ENCODE results near the gene SHISA7.

Gene SHISA7

DNA sequence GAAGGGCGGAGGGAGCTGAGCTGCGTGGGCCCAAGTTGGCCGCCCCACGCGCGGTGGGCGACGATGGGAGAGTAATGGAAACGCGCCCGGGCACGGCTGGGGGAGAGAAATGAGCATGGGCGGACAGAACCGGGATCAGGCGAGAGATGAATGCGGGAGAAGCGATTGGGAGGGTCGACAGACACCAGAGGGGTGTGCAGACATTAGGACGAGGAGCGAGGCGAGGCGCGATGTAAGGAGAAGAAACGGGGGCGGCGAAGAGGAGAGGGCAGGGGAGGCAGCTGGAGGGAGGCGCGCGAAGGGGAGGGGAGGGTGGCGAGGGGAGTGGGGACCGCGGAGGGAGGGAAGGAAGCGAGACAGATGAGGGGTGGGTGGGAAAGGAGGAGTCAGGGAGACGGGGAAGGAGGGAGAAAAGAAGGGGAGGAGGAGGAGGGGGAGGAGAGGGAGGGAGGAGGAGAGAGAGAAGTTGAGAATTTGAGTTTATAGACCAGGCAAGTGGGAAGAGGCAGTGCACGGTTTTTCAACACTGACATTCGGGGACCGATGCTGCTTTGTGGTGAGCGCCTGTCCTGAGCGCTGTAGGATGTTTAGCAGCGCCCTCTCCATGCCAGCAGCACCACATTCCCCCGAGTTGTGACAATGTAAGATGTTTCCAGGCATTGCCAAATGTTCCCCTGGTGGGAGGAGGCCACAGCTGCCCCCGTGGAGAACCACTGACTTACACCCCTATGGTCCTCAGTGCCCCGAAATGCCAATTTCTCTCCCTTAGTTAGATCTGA is at the start of gene SHISA7:
Gene SHISA7 (minus strand): TSS at position 256 of the 779 bp plus-strand sequence. CDS start 437 bp downstream, outside the sequence.
- Histone ChIP-seq H3K27ac (ENCODE audit: low read length) (no peak within 1 kb of the TSS), H3K27me3 (ENCODE audit: control insufficient read depth, insufficient read depth, low read length) (peaks cover 98% of the 10 kb centered on the region), H3K9ac (ENCODE audit: low read length) (no peak within 1 kb of the TSS), H3K4me1 (ENCODE audit: control insufficient read depth, low read depth, low read length) (peaks cover 12% of the 10 kb centered on the region), H3K9me3 (ENCODE audit: control insufficient read depth, low read depth, low read length) (no peaks in the 10 kb centered on the region), H3K4me3 (ENCODE audit: low read length) (peak within 1 kb of the TSS; percentile 24), H3K36me3 (ENCODE audit: control insufficient read depth, low read depth, low read length) (no peaks in the 10 kb centered on the region)

DNA sequence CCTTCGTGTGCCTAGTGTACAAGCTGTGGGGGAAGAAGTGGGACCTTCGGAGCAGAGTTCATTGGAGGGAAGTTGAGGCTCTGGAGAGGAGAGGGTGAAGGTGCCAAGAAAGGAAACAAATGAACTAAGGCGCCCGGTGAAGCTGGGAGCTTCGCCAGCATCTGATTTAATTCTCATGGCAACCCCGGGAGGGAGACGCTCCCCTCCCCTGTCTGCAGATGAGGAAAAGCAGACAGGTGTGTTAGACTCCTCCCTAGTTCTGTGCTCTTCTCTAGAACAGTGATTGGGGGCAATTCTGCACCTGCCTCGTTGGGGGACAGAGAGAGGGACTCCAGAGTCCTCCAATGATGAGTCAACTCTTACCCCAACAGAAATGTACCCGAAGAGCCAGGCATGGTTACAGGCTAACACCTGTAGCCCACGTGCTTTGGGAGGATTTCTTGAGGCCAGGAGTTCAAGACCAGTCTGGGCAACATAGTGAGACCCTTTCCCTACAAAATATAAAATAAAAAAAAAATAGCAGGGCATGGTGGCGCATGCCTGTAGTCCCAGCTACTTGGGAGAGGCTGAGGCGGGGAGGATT is 49.4 kb upstream of the SHISA7 start:
- H3K36me3 ChIP-seq (ENCODE audit: control insufficient read depth, low read depth, low read length), result no peaks in the 10 kb centered on the region
- H3K4me1 ChIP-seq (ENCODE audit: control insufficient read depth, low read depth, low read length), result peaks cover 27% of the 10 kb centered on the region
- no peaks in the 10 kb centered on the region for H3K27me3 ChIP-seq (ENCODE audit: control insufficient read depth, insufficient read depth, low read length)
- H3K27ac ChIP-seq (ENCODE audit: low read length), result no peak overlapping the region
- no peak overlapping the region for H3K4me3 ChIP-seq (ENCODE audit: low read length)
- H3K9ac ChIP-seq (ENCODE audit: low read length), result no peak overlapping the region
- H3K9me3 ChIP-seq (ENCODE audit: control insufficient read depth, low read depth, low read length), result no peaks in the 10 kb centered on the region

DNA sequence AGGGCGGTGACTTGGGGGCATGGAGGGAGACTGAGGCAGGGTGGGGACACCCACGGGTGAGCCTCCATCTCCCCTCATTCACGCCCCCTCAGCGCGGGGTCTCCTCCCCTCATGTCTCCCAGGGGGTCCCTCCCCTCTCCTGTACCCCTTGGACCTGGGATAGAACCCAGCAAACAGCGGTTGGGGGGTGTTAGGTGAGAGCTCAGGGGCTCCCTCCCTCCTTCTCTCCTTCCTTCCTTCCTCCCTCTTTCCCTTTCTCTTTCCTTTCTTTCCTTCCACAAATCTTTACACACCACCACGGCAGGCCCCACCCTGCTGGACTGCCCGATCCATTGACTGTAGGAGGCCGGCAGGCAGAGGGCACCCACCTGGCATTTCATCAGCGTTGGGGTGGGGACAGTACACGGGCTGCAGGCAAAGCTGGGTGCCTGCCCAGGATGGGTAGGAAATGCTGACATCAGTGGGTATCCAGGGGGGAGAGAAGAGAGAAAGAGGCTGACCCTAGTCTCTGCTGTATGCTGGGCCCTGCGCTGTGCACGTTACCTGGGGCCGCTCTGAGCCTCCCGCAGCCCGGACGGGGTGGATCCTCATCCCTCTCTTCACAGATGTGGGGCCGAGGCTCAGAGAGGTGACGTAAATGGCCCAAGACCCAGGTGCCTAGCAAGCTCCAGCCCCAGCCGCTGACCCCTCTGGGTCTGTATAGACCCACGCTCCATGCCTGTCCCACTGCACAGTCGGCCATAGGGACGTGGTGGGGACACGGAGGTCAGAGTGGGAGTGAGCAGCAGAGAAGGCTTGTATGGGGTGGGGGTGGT is 48.7 kb upstream of the SHISA7 start:
- H3K27me3 ChIP-seq (ENCODE audit: control insufficient read depth, insufficient read depth, low read length), result no peaks in the 10 kb centered on the region
- no peak overlapping the region for H3K9ac ChIP-seq (ENCODE audit: low read length)
- no peaks in the 10 kb centered on the region for H3K9me3 ChIP-seq (ENCODE audit: control insufficient read depth, low read depth, low read length)
- H3K36me3 ChIP-seq (ENCODE audit: control insufficient read depth, low read depth, low read length), result no peaks in the 10 kb centered on the region
- no peak overlapping the region for H3K4me3 ChIP-seq (ENCODE audit: low read length)
- peaks cover 33% of the 10 kb centered on the region for H3K4me1 ChIP-seq (ENCODE audit: control insufficient read depth, low read depth, low read length)
- H3K27ac ChIP-seq (ENCODE audit: low read length), result no peak overlapping the region

DNA sequence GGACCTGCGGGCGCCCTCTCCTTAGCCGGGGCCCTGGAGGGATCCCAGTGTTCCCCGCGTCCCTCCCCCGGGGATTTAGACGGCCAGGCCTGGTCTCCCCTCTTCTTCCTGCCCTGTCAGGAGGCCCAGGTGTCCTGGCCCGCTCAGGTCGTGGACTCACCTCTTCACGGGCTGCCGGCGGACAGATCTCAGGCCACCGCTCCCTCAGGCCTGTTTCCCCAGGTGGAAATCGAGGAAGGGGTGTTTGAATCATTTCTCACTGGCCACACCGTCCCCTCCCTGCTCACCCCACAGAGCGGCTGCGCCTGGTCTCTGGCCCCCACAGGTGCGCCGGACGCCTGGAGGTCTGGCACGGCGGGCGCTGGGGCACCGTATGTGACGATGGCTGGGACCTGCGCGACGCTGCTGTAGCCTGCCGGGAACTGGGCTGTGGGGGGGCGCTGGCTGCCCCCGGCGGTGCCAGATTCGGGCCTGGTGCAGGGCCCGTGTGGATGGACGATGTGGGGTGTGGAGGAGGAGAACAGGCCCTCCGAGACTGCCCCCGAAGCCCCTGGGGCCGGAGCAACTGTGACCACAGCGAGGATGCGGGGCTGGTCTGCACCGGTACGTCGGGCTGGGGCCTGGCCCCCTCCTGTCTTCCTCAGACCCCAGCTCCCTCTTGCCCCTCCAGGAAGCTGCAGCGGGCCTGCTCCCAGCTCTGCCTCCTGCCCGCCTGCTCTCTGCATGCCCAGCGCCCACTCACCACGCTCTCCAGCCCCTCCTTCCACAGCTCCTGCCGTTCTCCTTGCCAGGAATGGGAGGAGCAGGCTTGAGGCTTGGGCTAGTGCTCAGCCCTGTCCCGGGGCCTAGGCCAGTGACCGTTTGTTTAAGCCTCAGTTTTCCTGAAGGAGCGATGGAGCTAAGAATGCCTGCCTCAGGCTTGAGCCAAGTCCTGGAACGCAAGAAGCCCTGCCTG is 47.7 kb upstream of the SHISA7 start:
- no peaks in the 10 kb centered on the region for H3K36me3 ChIP-seq (ENCODE audit: control insufficient read depth, low read depth, low read length)
- H3K27me3 ChIP-seq (ENCODE audit: control insufficient read depth, insufficient read depth, low read length), result no peaks in the 10 kb centered on the region
- H3K27ac ChIP-seq (ENCODE audit: low read length), result no peak overlapping the region
- no peaks in the 10 kb centered on the region for H3K9me3 ChIP-seq (ENCODE audit: control insufficient read depth, low read depth, low read length)
- peaks cover 31% of the 10 kb centered on the region for H3K4me1 ChIP-seq (ENCODE audit: control insufficient read depth, low read depth, low read length)
- no peak overlapping the region for H3K9ac ChIP-seq (ENCODE audit: low read length)
- no peak overlapping the region for H3K4me3 ChIP-seq (ENCODE audit: low read length)

DNA sequence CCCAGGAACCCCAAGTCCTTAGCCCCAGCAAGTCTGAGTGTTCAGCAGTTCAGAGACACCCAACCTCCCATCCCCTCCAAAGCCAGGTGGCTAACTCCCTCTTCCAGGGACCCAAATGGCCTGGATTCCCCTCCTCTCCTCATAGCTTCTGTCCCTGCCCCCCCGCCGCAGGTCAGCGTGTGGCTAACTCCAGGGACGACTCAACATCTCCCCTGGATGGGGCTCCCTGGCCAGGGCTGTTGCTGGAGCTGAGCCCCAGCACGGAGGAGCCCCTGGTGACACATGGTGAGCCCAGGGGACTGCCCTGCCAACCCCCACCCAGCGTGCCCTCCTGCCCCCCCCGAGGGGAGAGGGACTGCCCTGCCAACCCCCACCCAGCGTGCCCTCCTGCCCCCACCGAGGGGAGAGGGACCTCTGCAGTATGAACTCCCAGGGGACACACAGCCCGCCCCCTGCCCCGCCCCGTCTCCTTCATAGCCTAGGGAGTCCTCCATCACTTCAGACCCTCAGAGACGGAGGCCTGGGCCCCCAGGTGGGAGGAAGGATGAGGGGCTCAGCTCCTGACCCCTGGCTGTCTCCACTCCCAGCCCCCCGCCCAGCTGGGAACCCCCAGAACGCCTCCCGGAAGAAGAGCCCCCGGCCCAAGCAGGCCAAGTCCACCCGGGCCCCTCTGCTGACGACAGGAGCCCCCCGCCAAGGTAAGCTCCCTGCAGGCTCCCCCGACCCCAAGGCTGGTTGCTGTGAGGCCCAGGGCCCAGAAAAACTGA is 46.8 kb upstream of the SHISA7 start:
- Histone ChIP-seq H3K4me1 (ENCODE audit: control insufficient read depth, low read depth, low read length) (peaks cover 33% of the 10 kb centered on the region), H3K36me3 (ENCODE audit: control insufficient read depth, low read depth, low read length) (no peaks in the 10 kb centered on the region), H3K27ac (ENCODE audit: low read length) (no peak overlapping the region), H3K4me3 (ENCODE audit: low read length) (no peak overlapping the region), H3K9ac (ENCODE audit: low read length) (no peak overlapping the region), H3K27me3 (ENCODE audit: control insufficient read depth, insufficient read depth, low read length) (no peaks in the 10 kb centered on the region), H3K9me3 (ENCODE audit: control insufficient read depth, low read depth, low read length) (no peaks in the 10 kb centered on the region)

DNA sequence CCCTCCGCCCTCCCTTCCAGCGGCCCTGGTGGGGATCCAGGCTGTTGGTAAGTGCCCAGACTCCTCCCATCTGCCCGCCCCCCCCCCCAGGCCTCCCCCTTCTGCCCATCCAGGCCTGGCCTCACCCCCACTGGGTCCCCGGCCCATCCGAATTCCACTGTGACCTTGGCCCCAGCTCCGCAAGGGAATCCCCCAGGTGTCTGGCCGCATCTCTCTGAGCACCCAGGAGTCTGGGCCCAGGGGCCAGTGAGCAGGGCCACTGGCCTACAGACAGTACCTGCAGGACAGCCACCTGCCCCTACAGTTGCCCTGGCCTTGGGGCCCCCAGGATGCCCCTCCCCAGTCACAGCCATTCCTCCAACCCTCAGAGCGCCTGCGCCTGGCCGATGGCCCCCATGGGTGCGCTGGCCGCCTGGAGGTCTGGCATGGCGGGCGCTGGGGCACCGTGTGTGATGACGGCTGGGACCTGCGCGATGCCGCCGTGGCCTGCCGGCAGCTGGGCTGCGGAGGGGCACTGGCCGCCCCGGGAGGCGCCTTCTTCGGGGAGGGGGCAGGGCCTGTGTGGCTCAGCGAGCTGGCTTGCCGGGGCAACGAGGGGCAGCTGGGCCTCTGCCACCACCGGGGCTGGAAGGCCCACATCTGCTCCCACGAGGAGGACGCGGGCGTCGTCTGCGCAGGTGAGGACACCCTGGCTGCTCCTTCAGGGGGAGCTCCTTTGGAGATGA is 46.0 kb upstream of the SHISA7 start:
- Histone ChIP-seq H3K9ac (ENCODE audit: low read length) (no peak overlapping the region), H3K4me3 (ENCODE audit: low read length) (no peak overlapping the region), H3K4me1 (ENCODE audit: control insufficient read depth, low read depth, low read length) (peaks cover 33% of the 10 kb centered on the region), H3K9me3 (ENCODE audit: control insufficient read depth, low read depth, low read length) (no peaks in the 10 kb centered on the region), H3K27me3 (ENCODE audit: control insufficient read depth, insufficient read depth, low read length) (no peaks in the 10 kb centered on the region), H3K27ac (ENCODE audit: low read length) (no peak overlapping the region), H3K36me3 (ENCODE audit: control insufficient read depth, low read depth, low read length) (no peaks in the 10 kb centered on the region)

DNA sequence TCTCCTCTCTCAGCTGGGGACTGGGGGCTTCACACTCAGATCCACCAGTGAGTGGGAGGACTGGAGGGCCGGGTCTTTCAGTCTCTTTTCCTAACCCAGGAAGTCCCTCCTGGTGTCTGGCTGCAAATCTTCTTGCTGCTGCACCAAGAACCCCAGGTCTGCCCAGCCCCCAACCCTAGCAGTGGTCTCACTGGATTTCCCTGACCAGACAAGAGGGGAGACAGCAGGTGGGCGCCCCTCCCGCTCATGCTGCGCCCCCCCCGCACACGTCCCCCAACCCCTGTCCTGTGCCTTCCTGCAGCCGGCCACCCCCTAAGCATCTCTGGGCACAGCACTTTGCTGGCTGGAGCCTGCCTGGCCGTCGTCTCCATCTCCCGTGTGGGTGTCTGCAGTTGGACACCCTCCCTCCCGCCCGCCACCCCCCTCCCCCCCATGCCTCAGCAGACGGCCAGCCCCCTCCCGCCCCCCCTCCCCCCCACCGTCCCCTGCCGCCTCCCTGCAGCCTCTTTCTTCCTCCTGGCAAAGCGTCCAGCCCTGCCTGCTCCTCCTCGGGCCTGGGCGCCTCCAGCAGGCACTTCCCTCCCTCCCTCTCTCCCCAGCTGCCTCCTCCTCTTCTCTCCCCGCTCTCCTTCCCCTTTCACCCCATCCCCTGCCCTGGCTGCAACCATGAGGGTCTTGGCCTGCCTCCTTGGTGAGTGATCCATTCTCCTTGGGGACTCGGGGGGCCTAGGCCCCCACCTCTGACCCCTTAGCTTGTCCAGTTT is 45.0 kb upstream of the SHISA7 start, which contains the start of gene SSC5D:
Gene SSC5D (plus strand): TSS at position 513 of the 764 bp plus-strand sequence. CDS start 154 bp downstream, at position 667.
- Histone ChIP-seq H3K4me3 (ENCODE audit: low read length) (peak within 1 kb of the TSS; percentile 30), H3K9ac (ENCODE audit: low read length) (peak within 1 kb of the TSS; percentile 22), H3K36me3 (ENCODE audit: control insufficient read depth, low read depth, low read length) (no peaks in the 10 kb centered on the region), H3K27ac (ENCODE audit: low read length) (no peak within 1 kb of the TSS), H3K9me3 (ENCODE audit: control insufficient read depth, low read depth, low read length) (no peaks in the 10 kb centered on the region), H3K27me3 (ENCODE audit: control insufficient read depth, insufficient read depth, low read length) (no peaks in the 10 kb centered on the region), H3K4me1 (ENCODE audit: control insufficient read depth, low read depth, low read length) (peaks cover 33% of the 10 kb centered on the region)

DNA sequence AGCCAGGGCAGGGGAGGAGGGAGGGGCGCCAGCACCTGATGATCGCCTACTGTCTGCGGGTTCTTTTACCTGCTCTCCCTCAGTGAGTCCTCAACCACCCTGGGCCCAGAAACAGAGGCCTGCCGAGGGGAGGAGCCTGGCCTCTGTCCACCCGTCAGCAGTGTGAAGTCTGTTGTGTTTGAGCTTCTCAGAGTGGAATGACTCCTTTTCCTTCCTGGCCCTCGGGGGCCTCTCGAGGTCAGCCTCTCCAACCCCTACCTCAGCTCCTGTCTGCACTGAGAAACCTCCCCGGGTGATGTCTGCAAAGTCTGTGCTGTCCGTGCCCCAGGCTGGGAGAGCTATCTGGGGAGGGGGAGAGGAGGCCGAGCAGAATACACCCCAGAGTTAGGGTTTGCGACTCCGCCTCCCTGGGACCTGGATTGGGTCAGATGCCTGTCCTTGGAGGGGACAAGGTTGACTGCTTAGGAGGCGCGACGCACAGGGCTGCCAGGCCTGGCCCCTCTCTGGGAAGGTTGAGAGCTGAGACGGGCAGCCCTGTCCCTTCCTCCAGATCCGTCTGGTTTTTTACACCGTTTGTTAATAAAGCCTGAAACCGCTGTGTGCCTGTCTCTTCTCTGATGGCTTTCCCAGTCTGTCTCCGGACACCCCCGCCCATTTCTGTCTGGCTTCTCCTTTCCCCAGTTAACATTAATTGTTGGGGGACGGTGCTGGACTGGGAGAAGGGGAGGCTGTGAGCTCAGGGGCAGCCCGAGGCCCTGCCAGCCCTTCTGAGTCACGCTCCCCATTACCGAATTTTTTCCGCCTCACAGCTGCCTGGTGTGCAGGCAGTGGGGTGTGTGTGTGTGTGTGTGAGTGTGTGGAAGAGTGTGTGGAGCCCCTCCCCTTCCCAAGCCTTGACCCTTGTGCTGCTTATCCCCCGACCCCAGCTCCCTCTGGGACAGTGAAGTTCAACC is 44.1 kb upstream of the SHISA7 start:
- H3K9me3 ChIP-seq (ENCODE audit: control insufficient read depth, low read depth, low read length), result no peaks in the 10 kb centered on the region
- H3K36me3 ChIP-seq (ENCODE audit: control insufficient read depth, low read depth, low read length), result no peaks in the 10 kb centered on the region
- H3K4me1 ChIP-seq (ENCODE audit: control insufficient read depth, low read depth, low read length), result peaks cover 33% of the 10 kb centered on the region
- no peak overlapping the region for H3K27ac ChIP-seq (ENCODE audit: low read length)
- peak overlapping the region; percentile 13 for H3K4me3 ChIP-seq (ENCODE audit: low read length)
- H3K27me3 ChIP-seq (ENCODE audit: control insufficient read depth, insufficient read depth, low read length), result no peaks in the 10 kb centered on the region
- peak overlapping the region; percentile 22 for H3K9ac ChIP-seq (ENCODE audit: low read length)

All from iPS-18a (cell line).